GM21423 (cell line): ENCODE results near the gene KCNS1.
"Not testable (repeated sequence)": the region's sequence is repeated elsewhere in the genome, so short reads cannot be mapped to it uniquely, and the experiment has no call there.

ENCODE experiments used
- ATAC-seq: cut with Tn5 transposase; IDR thresholded peaks from one replicate; pipeline ENCODE4 v1.9.1; 2021; ENCODE audit warnings: mild to moderate bottlenecking, moderate library complexity; ENCODE audit not compliant: unreplicated experiment

KCNS1 gene

DNA sequence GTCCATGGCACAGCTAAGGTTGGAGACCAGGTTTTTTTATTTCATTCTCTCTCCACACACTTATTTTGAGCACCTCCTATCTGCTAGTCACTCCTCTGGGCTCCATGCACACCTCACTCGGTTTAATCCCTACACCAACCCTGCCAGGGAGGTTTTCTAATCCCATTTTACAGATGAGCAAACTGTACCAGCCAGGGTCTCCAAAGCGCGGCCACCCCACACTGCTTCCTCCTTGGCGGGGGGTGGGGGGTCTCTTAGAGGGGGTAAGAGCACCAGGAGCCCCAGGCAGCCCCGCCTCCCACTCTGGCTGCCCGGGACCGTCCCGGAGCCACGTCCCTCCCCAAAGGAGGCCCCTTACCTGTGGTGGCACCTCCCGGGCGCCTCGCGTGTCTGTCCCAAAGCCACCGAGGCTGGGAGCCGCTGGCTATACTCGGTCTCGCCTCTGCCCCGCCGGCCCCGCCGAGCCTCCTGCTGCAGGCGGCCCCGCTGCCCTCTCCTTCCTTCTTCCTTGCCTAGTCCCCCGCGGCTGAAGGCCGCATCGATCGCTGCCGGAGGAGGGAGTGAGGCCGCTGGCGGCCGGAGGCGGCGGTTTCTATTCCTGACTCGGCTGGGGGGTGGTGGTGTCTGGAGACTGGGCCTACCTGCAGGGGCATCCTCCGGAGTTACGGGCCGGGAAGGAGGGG is at the start of gene KCNS1:
KCNS1 (minus strand) TSS at position 565 of the 683 bp plus-strand sequence. CDS start 1,891 bp downstream, outside the sequence.
- ATAC-seq: no peak

DNA sequence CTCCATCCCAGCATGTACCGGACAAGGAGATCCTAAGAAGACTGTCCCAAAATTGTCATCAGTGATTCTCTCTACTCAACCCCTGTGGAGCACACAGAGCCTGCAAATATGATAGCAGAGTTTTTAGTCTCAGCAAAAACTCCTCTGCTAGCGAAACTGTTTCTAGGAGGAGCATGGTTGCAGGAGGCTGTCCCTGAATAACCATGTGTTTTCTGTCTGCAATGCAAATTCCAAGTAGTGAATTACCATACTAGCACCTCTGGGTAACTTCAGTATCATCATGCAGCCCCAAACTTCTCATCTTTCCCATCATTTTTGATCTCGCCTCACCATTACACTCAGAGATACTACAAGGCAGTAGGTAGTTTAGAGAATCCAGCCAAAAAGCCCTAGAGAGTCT is 48.1 kb upstream of the KCNS1 start:
- ATAC-seq: no peak

GRCh38 chr20:45140836-45141235 is 39.9 kb upstream of the KCNS1 start:
- no peak for ATAC-seq

DNA sequence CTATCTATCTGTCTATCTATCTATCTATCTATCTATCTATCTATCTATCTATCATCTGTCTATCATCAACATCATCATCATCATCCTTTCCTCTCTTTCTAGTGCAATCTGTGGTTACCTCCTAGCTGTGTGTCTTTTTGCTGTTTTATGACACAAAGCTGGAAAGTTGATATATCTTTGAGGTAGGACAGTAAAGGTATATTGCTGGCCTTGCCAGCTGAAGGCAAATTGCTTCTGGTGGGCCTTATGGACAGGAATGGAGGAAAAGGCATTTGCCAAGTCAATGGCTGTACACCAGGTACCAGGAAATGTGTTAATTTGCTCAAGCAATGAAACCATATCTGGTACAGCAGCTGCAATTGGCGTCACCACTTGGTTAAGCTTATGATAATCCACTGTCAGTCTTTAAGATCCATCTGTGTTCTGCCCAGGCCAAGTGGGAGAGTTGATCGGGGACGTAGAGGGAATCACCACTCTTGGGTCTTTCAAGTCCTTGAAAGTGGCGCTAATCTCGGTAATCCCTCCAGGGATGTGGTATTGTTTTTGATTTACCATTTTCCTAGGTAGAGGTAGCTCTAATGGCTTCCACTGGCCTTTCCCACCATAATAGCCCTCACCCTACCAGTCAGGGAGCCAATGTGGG is 38.9 kb upstream of the KCNS1 start:
- ATAC-seq: not testable (repeated sequence)

DNA sequence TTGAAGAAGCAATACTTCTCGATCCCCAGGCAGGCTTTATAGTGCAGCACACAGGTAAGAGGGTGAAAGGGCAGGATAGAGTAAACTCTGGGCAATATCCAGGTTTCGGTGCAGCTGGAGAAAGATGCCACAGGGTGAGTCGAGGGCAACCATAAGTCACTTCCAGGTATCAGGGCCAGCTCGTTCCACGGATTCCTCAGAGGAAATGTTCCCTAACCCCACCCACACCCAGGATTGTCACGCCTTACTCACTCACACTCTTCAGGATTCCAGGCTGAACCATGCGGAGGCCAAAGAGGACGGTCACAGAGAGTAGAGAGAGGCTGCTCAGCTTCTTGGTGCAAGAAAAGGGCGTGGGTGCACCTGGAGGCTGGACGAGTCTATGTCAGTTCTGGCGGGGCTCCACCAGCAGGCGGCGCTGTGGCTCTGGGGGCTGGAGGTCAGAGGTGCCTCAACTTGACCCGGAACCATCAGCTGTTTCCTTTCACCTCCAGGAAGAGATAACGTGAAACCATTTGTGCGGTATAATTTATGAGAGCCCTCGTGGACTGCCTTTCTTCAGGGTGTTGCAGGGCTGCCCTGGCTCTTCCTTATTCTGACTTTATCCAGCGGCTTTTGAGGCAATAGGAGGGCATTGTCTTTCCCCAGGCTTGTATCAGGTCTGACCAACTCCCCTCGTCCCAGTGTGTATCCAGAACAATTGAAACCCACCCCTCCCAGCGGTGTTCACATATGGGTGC is 37.8 kb upstream of the KCNS1 start:
- ATAC-seq: no peak

DNA sequence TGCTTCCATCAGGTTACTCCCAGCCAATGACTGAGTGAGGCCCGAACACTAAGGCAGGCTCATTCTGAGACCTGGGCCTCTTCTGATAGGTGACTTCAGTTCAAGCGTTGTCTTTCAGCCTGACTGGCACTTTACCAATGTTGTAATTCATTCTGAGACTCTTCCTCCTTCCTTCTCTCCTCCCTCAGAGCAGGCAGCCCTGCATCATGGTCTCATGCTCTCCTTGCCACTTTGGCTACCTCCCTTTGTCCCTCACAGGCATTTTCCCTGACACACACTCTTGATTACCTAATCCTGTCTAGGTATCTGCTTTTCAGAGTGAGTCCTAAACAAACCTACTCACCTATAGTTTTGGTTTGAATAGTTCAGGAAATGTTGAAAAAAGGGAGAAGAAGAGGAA is 36.0 kb upstream of the KCNS1 start:
- no peak for ATAC-seq

- no peak for ATAC-seq
Observed at GRCh38 chr20:45128099-45128498, 27.2 kb upstream of the KCNS1 start.

DNA sequence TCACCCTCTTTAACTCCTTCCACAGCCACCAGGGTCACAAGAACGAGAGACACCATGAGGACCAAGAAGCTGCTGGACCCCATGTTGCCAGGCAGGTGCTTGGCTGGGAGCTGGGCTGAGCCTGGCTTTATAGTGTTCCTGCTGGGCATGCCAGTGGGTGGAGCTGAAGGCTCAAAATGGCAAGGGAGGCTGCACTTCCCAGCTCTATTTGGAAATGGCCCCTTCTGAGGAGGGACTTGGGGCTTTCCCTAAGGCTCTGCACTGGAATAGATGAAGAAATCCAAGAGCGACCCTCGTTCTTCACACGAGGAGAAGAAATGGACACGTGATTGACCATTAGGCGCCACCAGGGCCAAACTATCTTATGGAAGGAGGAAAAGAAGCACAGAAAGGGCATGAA is 23.4 kb upstream of the KCNS1 start, which contains the start of gene WFDC12:
WFDC12 (minus strand) TSS at position 101 of the 400 bp plus-strand sequence; CDS start at position 83, 18 bp downstream.
- no peak for ATAC-seq

DNA sequence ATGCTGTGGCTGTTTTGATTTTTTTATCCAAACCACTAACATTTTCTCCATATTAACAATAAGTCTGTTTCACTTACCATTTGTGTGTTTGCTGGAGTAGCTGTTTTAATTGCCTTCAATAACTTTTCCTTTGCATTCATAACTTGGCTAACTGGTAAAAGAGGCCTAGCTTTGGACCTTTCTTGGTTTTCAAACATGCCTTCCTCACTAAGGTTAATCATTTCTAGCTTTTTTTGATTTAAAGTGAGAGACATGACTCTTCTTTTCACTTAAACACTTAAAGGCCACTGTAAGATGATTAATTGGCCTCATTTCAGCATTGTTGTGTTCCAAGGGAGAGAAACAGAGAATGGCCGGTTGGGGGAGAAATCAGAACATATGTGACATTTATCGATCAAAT is 20.5 kb upstream of the KCNS1 start:
- no peak for ATAC-seq

- ATAC-seq: no peak
Observed at GRCh38 chr20:45119556-45120266, 18.8 kb upstream of the KCNS1 start.

- no peak for ATAC-seq
Observed at GRCh38 chr20:45118028-45118427, 17.1 kb upstream of the KCNS1 start.

GRCh38 chr20:45117581-45117980 is 16.7 kb upstream of the KCNS1 start:
- ATAC-seq: no peak

- ATAC-seq: no peak
Observed at GRCh38 chr20:45115829-45116228, 14.9 kb upstream of the KCNS1 start.

GRCh38 chr20:45115386-45115774 is 14.5 kb upstream of the KCNS1 start:
- ATAC-seq: no peak

DNA sequence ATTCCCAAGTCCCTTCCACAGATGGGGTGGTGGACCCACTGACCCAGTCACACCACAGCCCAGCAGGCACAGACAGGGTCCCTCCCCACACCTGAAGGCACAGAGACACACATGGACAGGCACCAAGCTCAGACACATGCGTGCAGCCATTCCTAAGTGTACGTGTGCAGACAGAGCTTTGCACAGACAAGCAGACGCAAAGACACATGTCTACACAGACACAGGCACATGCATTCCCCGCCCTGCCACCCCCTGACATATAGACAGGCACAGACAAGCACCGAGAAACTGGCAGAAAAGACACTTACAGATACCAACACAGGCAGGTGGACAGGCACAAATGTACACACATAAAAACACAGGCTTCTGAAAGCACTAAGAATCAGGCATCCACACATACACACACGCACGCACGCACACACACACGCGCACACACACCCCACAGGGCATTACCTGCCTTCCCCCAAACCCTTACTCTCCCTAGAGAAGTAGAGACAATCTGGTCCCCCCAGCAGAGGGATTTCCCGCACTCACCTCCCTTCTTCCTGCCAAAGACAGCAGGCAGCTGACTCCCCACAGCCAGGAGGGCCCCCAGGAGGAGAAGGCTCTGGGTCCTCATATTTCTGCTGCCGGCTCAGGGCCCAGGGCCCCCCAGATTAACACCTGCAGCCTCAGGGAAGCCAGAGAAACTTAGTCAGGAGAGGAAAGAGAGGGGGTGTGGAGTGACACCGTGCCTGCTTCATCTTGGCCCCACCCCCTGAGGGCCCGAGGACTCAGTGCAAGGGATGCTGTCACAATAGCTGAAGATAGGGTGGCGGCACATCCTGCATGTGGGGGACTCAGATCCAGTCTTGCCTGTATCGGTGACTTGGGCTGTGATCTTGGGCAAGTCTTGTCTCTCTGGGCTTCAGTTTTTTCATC is 13.8 kb upstream of the KCNS1 start, which contains the start of gene WFDC5:
WFDC5 (minus strand) TSS at position 710 of the 921 bp plus-strand sequence; CDS start at position 619, 91 bp downstream.
- no peak for ATAC-seq

DNA sequence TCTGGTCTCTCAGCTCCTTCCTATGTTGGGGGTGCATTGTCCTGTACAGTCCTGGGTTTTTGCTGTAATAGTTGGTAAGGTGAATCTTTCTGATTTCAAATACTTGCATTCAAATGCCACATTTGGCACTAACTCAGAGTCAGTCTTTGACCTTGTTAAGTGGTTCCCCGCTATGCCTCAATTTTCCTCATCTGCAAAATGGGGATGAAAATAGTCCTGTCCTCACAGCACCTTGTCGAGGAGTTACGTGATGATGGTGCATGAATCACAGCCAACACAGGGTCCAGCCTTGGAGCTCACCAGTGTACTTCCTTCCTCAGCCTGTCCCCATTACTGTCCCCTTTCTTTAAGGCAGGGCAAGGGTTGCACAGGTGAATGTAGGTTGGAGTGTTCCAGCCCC is 12.9 kb upstream of the KCNS1 start:
- no peak for ATAC-seq

DNA sequence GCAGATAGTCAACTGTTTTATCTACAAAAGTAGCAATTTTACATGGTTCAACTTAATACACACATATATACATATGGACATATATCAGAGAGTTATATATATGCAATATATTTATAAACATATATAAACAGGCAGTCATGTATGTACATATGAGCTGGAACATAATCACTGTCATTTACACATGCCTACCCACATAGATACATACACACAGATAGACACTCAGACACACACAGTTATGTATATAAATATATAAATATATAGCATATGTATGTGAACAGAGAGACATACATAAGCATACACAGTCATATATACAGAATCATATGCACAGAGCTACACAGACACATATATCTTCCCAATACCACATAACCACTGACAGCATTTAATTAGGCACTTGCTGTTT is 11.8 kb upstream of the KCNS1 start:
- no peak for ATAC-seq

DNA sequence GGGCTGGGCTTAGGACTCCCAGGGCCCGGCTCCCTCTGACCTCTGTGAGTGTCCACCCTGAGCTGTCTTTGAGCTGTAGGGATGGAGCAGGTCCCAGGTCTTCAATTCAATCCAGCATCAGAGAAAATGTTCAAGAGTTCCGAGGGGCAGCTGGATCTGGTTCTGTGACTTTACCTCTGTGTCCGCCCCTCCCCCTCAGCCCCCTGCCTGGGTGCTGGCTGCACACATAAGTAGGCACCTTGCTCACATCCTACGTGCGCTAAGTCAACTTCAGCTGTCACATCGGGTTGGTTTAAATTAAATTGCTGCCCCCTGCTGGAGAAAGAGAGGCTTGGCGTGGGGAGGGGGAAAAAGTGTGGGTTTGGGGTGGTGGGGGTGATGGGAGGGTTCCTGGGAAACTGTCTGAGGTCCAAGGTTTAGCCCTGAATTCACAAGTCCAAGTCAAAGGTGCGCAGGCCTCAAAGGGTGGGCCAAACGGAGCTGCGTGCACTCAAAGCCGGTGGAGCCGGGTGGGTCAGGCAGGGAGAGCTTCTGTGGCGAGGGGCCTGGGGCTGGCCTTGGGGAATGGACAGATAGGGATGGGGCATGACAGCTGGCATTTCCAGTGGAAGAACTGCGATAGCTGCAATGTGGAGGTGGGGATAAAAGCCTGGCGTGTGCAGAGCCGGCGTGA is 11.0 kb upstream of the KCNS1 start:
- ATAC-seq: no peak

DNA sequence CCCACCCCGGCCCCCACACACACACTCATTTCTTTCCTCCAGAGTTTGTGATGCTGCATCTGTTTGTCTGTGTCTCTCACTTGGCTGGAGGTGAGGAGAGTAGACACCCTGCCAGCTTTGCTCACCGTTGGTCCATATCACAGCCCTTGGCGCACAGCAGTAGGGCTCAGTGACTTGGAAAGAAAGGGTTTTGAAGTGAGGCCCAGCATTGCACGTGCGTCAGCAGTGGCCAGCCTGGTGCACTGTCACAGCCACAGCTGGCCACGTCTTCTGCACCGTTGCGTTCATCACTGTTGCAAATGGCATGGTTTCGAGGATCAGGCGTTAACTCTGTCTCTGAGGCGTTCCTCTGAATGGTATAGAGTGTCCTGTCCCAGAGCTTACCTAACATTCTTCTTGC is 10.4 kb upstream of the KCNS1 start:
- ATAC-seq: no peak

DNA sequence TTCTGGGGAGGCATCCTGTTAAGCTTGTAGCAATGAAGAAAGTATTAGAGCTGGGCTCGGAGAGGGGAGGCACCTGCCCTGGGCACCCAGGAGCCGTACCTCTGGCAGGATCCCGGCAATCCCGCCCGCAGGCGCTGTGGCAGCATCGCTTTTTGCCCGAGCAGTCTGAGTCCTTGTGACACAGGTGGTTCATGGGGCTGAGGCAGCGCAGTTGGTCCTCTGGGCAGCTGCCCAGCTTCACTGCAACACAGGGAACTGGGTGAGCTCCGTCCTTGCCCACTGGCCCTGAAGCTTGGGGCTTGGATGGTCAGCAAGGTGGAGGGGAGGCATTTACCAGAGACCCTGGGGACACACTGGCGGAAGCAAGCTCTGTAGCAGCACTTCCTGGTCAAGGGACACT is 9.4 kb upstream of the KCNS1 start:
- ATAC-seq: no peak
